Measurements from ENCODE around the gene SPN. TPM values are rescaled to one million over a fixed set of nuclear protein-coding genes. Genes with fewer than 3 reads are reported as not detected.
"Not testable (repeated sequence)": the region's sequence is repeated elsewhere in the genome, so short reads cannot be mapped to it uniquely, and the experiment has no call there.

SPN gene
- polyA plus RNA-seq, 1 of the 3 experiments (the other 2 are of a cell fraction), result 0.10 TPM

DNA sequence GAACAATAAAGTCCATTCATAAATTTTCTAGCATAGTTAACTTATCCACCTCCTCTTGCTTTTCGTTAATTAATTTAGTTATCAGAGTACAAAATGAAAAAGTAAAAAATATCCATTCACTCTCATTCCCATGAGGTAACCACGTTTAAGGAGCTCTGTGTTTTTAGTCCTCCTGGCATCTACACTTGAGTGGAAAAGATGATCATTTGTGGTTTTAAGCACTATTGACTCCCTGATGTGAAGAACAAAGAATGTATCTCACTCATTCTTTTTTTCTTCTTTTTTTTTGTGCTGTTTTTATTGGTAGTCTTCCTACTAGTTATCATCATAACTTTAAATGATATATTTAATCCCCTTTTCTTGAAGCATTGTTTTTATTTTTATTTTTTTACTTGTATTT is 42.0 kb downstream of the SPN start:
- Histone ChIP-seq H3K27ac (ENCODE audit: low read depth in 2 of 2, low read length in 1 of 2) (no peak overlapping the region), H4K20me1 (ENCODE audit: insufficient read depth) (no peaks in the 10 kb centered on the region), H3F3A (replicated peaks; ENCODE audit: insufficient read depth) (no peaks in the 10 kb centered on the region), H3K9me2 (no peaks in the 10 kb centered on the region), H2AFZ (ENCODE audit: low read depth) (no peak overlapping the region), H3K27me3 (ENCODE audit: insufficient read depth) (no peaks in the 10 kb centered on the region), H3K79me2 (ENCODE audit: insufficient read depth) (no peaks in the 10 kb centered on the region), H3K9me3 (no peaks in the 10 kb centered on the region), H3K4me2 (no peak overlapping the region), H3K9ac (no peak overlapping the region), H3K4me3 (ENCODE audit: low read depth in 2 of 2, low read length in 1 of 2) (no peak overlapping the region), H3K36me3 (replicated peaks in 1 of 2; ENCODE audit: control insufficient read depth in 1 of 2, insufficient read depth in 2 of 2, low read length in 1 of 2) (no peaks in the 10 kb centered on the region), H3K4me1 (ENCODE audit: control insufficient read depth in 1 of 2, insufficient read depth in 2 of 2, low read depth in 1 of 2, low read length in 1 of 2) (peaks cover 0 to under 1% of the 10 kb centered on the region in 2 experiments; a peak in 1 of 4 replicates)
- CTCF ChIA-PET, result interaction anchor here (1.0 to 1.4 kb wide), 2 partner anchors 17 to 63 kb away, joined by 4 read pairs; no protein-coding TSS in a partner anchor
- 50% methylated on average over 2 of the region's 2 CpGs for WGBS (ENCODE audit: low lambda C conversion rate)
- no peak for TF ChIP-seq CHD2 (IDR thresholded peaks at IDR 0.05; ENCODE audit: low read length, partially characterized antibody)
- TF ChIP-seq NFIC (IDR thresholded peaks at IDR 0.05; ENCODE audit: borderline replicate concordance), result no peak
- TF ChIP-seq FOXJ3 (CRISPR knock-in tag; IDR thresholded peaks at IDR 0.05), result no peak
- no peak for TF ChIP-seq EP300 (IDR thresholded peaks at IDR 0.05; ENCODE audit: borderline replicate concordance in 1 of 2, low read depth in 1 of 2, low read length in 1 of 2)
- POLR2A ChIA-PET, result no interaction called here
- DNase-seq, result no peak

DNA sequence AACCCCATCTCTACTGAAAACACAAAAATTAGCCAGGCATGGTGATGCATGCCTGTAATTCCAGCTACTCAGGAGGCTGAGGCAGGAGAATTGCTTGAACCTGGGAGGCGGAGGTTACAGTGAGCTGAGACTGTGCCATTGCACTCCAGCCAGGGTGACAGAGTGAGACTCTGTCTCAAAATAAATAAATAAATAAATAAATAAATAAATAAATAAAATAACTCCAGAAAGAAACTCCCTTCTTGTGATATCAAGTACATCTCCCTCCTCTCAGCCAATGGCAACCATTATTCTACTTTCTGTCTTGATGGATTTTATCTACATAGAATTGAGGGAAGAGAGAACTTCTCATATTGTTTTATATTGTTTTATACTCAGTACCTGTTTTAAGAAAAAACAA is 44.1 kb downstream of the SPN start:
- H4K20me1 ChIP-seq (ENCODE audit: insufficient read depth); H3K4me1 ChIP-seq (ENCODE audit: control insufficient read depth in 1 of 2, insufficient read depth in 2 of 2, low read depth in 1 of 2, low read length in 1 of 2); DNase-seq; CTCF ChIA-PET; H3K79me2 ChIP-seq (ENCODE audit: insufficient read depth); H3K4me3 ChIP-seq (ENCODE audit: low read depth in 2 of 2, low read length in 1 of 2); H3K9me3 ChIP-seq; H3K27me3 ChIP-seq (ENCODE audit: insufficient read depth); H3F3A ChIP-seq (replicated peaks; ENCODE audit: insufficient read depth); H3K9ac ChIP-seq; H3K36me3 ChIP-seq (replicated peaks in 1 of 2; ENCODE audit: control insufficient read depth in 1 of 2, insufficient read depth in 2 of 2, low read length in 1 of 2); H3K27ac ChIP-seq (ENCODE audit: low read depth in 2 of 2, low read length in 1 of 2); H3K4me2 ChIP-seq; H3K9me2 ChIP-seq; H2AFZ ChIP-seq (ENCODE audit: low read depth); POLR2A ChIA-PET: not testable (repeated sequence)
- 95% methylated on average over 1 of the region's 1 CpG for WGBS (ENCODE audit: low lambda C conversion rate)

DNA sequence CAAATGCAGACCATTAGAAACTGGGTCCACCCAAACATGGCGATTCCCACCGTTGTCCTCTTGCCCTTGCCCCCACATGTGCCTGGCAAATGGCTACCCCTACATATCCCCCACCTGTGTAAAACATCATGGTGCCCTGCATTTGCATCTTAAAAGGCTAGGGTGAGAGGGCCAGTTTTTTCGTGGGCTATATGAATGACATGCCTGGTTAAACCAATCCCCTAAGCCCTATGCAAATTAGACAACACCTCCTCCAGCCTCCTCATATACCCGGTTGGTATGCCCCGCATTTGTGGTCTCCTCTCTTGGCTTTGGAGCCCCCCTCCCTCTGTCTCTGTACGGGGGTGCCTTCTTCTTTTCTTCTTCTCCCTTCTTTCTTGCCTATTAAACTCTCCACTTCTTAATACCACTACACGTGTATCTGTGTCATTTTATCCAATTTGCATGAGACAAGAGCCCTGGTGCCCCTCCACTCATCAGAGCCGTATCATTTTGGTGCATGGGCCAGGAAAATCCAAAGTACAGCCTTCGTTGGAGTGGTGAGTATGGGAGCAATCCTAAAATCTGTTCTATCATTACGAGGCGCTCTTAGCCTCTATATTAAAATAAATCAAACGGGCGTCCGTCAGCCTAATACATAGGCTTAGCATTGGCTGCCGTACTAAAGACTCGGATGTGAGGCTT is 46.0 kb downstream of the SPN start:
- Histone ChIP-seq H2AFZ (ENCODE audit: low read depth) (no peak overlapping the region), H3K27ac (ENCODE audit: low read depth in 2 of 2, low read length in 1 of 2) (no peak overlapping the region), H3K9me3 (no peaks in the 10 kb centered on the region), H3K79me2 (ENCODE audit: insufficient read depth) (no peaks in the 10 kb centered on the region), H3K9ac (no peak overlapping the region), H3F3A (replicated peaks; ENCODE audit: insufficient read depth) (peaks cover 3% of the 10 kb centered on the region), H3K9me2 (no peaks in the 10 kb centered on the region), H4K20me1 (ENCODE audit: insufficient read depth) (no peaks in the 10 kb centered on the region), H3K4me2 (no peak overlapping the region), H3K36me3 (replicated peaks in 1 of 2; ENCODE audit: control insufficient read depth in 1 of 2, insufficient read depth in 2 of 2, low read length in 1 of 2) (no peaks in the 10 kb centered on the region), H3K27me3 (ENCODE audit: insufficient read depth) (no peaks in the 10 kb centered on the region), H3K4me1 (ENCODE audit: control insufficient read depth in 1 of 2, insufficient read depth in 2 of 2, low read depth in 1 of 2, low read length in 1 of 2) (peaks cover 0 to 2% of the 10 kb centered on the region in 2 experiments; a peak in 1 of 4 replicates), H3K4me3 (ENCODE audit: low read depth in 2 of 2, low read length in 1 of 2) (no peak overlapping the region)
- TF ChIP-seq, protein P1, sequence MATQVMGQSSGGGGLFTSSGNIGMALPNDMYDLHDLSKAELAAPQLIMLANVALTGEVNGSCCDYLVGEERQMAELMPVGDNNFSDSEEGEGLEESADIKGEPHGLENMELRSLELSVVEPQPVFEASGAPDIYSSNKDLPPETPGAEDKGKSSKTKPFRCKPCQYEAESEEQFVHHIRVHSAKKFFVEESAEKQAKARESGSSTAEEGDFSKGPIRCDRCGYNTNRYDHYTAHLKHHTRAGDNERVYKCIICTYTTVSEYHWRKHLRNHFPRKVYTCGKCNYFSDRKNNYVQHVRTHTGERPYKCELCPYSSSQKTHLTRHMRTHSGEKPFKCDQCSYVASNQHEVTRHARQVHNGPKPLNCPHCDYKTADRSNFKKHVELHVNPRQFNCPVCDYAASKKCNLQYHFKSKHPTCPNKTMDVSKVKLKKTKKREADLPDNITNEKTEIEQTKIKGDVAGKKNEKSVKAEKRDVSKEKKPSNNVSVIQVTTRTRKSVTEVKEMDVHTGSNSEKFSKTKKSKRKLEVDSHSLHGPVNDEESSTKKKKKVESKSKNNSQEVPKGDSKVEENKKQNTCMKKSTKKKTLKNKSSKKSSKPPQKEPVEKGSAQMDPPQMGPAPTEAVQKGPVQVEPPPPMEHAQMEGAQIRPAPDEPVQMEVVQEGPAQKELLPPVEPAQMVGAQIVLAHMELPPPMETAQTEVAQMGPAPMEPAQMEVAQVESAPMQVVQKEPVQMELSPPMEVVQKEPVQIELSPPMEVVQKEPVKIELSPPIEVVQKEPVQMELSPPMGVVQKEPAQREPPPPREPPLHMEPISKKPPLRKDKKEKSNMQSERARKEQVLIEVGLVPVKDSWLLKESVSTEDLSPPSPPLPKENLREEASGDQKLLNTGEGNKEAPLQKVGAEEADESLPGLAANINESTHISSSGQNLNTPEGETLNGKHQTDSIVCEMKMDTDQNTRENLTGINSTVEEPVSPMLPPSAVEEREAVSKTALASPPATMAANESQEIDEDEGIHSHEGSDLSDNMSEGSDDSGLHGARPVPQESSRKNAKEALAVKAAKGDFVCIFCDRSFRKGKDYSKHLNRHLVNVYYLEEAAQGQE (IDR thresholded peaks at IDR 0.05; ENCODE audit: low read depth, low read length), result no peak
- TF ChIP-seq, protein P2, sequence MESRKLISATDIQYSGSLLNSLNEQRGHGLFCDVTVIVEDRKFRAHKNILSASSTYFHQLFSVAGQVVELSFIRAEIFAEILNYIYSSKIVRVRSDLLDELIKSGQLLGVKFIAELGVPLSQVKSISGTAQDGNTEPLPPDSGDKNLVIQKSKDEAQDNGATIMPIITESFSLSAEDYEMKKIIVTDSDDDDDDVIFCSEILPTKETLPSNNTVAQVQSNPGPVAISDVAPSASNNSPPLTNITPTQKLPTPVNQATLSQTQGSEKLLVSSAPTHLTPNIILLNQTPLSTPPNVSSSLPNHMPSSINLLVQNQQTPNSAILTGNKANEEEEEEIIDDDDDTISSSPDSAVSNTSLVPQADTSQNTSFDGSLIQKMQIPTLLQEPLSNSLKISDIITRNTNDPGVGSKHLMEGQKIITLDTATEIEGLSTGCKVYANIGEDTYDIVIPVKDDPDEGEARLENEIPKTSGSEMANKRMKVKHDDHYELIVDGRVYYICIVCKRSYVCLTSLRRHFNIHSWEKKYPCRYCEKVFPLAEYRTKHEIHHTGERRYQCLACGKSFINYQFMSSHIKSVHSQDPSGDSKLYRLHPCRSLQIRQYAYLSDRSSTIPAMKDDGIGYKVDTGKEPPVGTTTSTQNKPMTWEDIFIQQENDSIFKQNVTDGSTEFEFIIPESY (IDR thresholded peaks at IDR 0.05; ENCODE audit: borderline replicate concordance, low read depth), result no peak
- WGBS (ENCODE audit: low lambda C conversion rate), result 89% methylated on average over 16 of the region's 16 CpGs
- ChIA-PET POLR2A (interaction anchor here (0.6 kb wide), 1 partner anchor 30 kb away, joined by 3 read pairs; the partner anchor contains the start of gene QPRT), CTCF (interaction anchor here (0.9 to 1.9 kb wide), 3 partner anchors 9 to 18 kb away, joined by 3 to 13 read pairs (median 3); no protein-coding TSS in a partner anchor)
- DNase-seq, result no peak

DNA sequence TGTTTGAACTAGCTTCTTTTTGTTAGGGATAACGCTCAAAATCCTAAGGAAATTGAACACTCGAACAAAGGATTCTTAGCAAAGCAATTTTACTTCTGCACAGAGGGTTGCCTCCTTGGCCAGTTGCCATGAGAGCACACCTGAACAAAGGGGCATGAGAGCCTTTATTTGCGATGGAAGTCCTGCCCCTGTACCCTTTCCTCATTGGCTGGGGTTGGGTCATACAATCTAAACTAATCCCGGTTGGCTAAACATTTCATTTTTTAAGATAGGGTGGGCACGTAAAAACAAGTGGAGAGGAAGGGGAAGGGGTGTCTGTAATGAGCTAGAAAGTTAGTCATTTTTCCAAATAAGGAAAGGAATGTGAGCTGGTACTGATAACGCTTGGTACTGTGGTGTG is 46.6 kb downstream of the SPN start:
- H3K27me3 ChIP-seq (ENCODE audit: insufficient read depth); DNase-seq; H3K4me3 ChIP-seq (ENCODE audit: low read depth in 2 of 2, low read length in 1 of 2); H3K36me3 ChIP-seq (replicated peaks in 1 of 2; ENCODE audit: control insufficient read depth in 1 of 2, insufficient read depth in 2 of 2, low read length in 1 of 2); H3K9me3 ChIP-seq; POLR2A ChIA-PET; H3F3A ChIP-seq (replicated peaks; ENCODE audit: insufficient read depth); H3K9ac ChIP-seq; H4K20me1 ChIP-seq (ENCODE audit: insufficient read depth); H3K4me1 ChIP-seq (ENCODE audit: control insufficient read depth in 1 of 2, insufficient read depth in 2 of 2, low read depth in 1 of 2, low read length in 1 of 2); H3K79me2 ChIP-seq (ENCODE audit: insufficient read depth); H3K27ac ChIP-seq (ENCODE audit: low read depth in 2 of 2, low read length in 1 of 2); H3K4me2 ChIP-seq; H3K9me2 ChIP-seq: not testable (repeated sequence)
- 88% methylated on average over 6 of the region's 6 CpGs for WGBS (ENCODE audit: low lambda C conversion rate)
- 0 out of 2 replicates have a peak overlapping the region, but pooled peaks have one; percentile 32 for H2AFZ ChIP-seq (ENCODE audit: low read depth)
- CTCF ChIA-PET, result interaction anchor here (0.9 to 2.0 kb wide), 4 partner anchors 10 to 68 kb away, joined by 3 to 13 read pairs (median 4); no protein-coding TSS in a partner anchor

Measured in SK-N-SH (cell line).